ENCODE measurements around the gene PLOD3.

DNA sequence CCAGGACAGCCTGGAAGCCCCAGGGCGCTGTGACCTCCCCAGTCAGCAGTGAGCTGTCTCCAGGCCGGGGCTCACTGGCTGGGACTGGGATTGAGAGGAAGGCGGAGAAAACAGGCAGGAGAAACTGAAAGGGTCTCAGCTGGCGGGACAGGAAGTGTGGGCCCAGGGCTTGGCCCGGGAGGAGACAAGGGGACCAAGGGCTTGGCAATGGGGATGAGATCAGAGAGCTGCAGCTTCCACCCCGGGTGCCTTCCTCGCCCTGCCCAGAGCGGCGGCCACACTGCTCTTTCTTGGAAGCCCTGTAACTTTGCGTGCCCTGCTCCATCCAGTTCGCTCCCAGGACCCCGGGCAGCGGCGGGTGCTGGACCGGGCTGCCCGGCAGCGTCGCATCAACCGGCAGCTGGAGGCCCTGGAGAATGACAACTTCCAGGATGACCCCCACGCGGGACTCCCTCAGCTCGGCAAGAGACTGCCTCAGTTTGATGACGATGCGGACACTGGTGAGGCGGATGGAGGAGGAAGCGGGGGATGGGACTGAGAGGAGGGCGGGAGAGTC, 5.0 kb upstream of the PLOD3 start:
- TF ChIP-seq POLR2A (IDR thresholded peaks at IDR 0.05) = no peak
- TF ChIP-seq, protein P1, sequence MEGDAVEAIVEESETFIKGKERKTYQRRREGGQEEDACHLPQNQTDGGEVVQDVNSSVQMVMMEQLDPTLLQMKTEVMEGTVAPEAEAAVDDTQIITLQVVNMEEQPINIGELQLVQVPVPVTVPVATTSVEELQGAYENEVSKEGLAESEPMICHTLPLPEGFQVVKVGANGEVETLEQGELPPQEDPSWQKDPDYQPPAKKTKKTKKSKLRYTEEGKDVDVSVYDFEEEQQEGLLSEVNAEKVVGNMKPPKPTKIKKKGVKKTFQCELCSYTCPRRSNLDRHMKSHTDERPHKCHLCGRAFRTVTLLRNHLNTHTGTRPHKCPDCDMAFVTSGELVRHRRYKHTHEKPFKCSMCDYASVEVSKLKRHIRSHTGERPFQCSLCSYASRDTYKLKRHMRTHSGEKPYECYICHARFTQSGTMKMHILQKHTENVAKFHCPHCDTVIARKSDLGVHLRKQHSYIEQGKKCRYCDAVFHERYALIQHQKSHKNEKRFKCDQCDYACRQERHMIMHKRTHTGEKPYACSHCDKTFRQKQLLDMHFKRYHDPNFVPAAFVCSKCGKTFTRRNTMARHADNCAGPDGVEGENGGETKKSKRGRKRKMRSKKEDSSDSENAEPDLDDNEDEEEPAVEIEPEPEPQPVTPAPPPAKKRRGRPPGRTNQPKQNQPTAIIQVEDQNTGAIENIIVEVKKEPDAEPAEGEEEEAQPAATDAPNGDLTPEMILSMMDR (IDR thresholded peaks at IDR 0.05 in 8 of 11, conservative IDR thresholded peaks at IDR 0.05 in 3 of 11) = no peak
